WERI-Rb-1 (cell line): ENCODE data around the gene SCGB1C2.
"Not testable (repeated sequence)": the region's sequence is repeated elsewhere in the genome, so short reads cannot be mapped to it uniquely, and the experiment has no call there.

Experiments
- DNase-seq: peaks from one replicate; pipeline ENCODE4 v3.0.0-alpha.2; 2020
- H3K27ac ChIP-seq: fragments of 250-450 bp; sonication (Bioruptor Pico); 2 replicates; pipeline ENCODE4 v1.5.1; 2020; ENCODE audit warnings: mild to moderate bottlenecking, moderate library complexity
- H3K27me3 ChIP-seq: fragments of 250-450 bp; sonication (Bioruptor Pico); 2 replicates; pipeline ENCODE4 v1.5.1; 2021; ENCODE audit warnings: mild to moderate bottlenecking, low read depth, moderate library complexity; ENCODE audit not compliant: insufficient read depth, severe bottlenecking
- H3K36me3 ChIP-seq: fragments of 250-450 bp; sonication (Bioruptor Pico); 2 replicates; pipeline ENCODE4 v1.5.1; 2020; ENCODE audit warnings: mild to moderate bottlenecking, moderate library complexity
- H3K4me3 ChIP-seq: 2 replicates; pipeline ENCODE4 v1.5.1; 2011; ENCODE audit warnings: low read depth, mild to moderate bottlenecking, control low read depth, low read length
- H3K9me3 ChIP-seq: fragments of 250-450 bp; sonication (Bioruptor Pico); 2 replicates; pipeline ENCODE4 v1.5.1; 2021; ENCODE audit warnings: mild to moderate bottlenecking, moderate library complexity; ENCODE audit not compliant: severe bottlenecking
- CTCF ChIP-seq: IDR thresholded peaks from 2 replicates; pipeline ENCODE4 v1.5.1; 2011; ENCODE audit warnings: low read depth, mild to moderate bottlenecking, control low read depth, inconsistent platforms, low read length

SCGB1C2 gene

GRCh38 chr17:165939-166338, 28.6 kb downstream of the SCGB1C2 start:
- TF ChIP-seq CTCF: no peak
- DNase-seq: no peak
- Histone ChIP-seq H3K27me3 (no peaks in the 10 kb centered on the region), H3K36me3 (peaks cover 24% of the 10 kb centered on the region), H3K27ac (no peak overlapping the region), H3K4me3 (no peak overlapping the region), H3K9me3 (no peaks in the 10 kb centered on the region)

GRCh38 chr17:168614-169013, 31.2 kb downstream of the SCGB1C2 start:
- H3K27me3 ChIP-seq, H3K27ac ChIP-seq, DNase-seq, H3K9me3 ChIP-seq, H3K4me3 ChIP-seq: not testable (repeated sequence)
- peaks cover 17% of the 10 kb centered on the region for H3K36me3 ChIP-seq

- peaks cover 26% of the 10 kb centered on the region for H3K36me3 ChIP-seq
- no peaks in the 10 kb centered on the region for H3K27me3 ChIP-seq
- no peak for DNase-seq
- H3K27ac ChIP-seq: no peak overlapping the region
- H3K9me3 ChIP-seq: no peaks in the 10 kb centered on the region
- TF ChIP-seq CTCF: no peak
- H3K4me3 ChIP-seq: no peak overlapping the region
Observed at GRCh38 chr17:170130-170670, 32.8 kb downstream of the SCGB1C2 start.

- H3K9me3 ChIP-seq: no peaks in the 10 kb centered on the region
- no peak for DNase-seq
- H3K27ac ChIP-seq: no peak overlapping the region
- TF ChIP-seq CTCF: no peak
- peaks cover 31% of the 10 kb centered on the region for H3K36me3 ChIP-seq
- no peak overlapping the region for H3K4me3 ChIP-seq
- H3K27me3 ChIP-seq: no peaks in the 10 kb centered on the region
Observed at GRCh38 chr17:171871-172270, 34.5 kb downstream of the SCGB1C2 start.

GRCh38 chr17:172401-172800, 35.0 kb downstream of the SCGB1C2 start:
- no peaks in the 10 kb centered on the region for H3K27me3 ChIP-seq
- H3K9me3 ChIP-seq: no peaks in the 10 kb centered on the region
- DNase-seq: no peak
- H3K4me3 ChIP-seq: no peak overlapping the region
- TF ChIP-seq CTCF: no peak
- no peak overlapping the region for H3K27ac ChIP-seq
- H3K36me3 ChIP-seq: peaks cover 34% of the 10 kb centered on the region

- H3K27ac ChIP-seq: no peak overlapping the region
- H3K36me3 ChIP-seq: peaks cover 40% of the 10 kb centered on the region
- no peaks in the 10 kb centered on the region for H3K27me3 ChIP-seq
- DNase-seq: no peak
- H3K4me3 ChIP-seq: no peak overlapping the region
- H3K9me3 ChIP-seq: no peaks in the 10 kb centered on the region
- TF ChIP-seq CTCF: no peak
Observed at GRCh38 chr17:173166-173911, 36.0 kb downstream of the SCGB1C2 start.
